CD4-positive, alpha-beta T cell treated with Interleukin-2 at 100 ng/mL for 4 hours (primary cell): Measurements from ENCODE around the gene AMBRA1.

Source experiments
- DNase-seq: peaks from one replicate; pipeline ENCODE4 v3.0.0-alpha.2; 2020; ENCODE audit warnings: low spot score

AMBRA1 gene

GRCh38 chr11:46438211-46438610 lies 155.6 kb downstream of the AMBRA1 start:
- no peak for DNase-seq

- DNase-seq, result no peak
Measured at GRCh38 chr11:46437122-46437689, 156.6 kb downstream of the AMBRA1 start.

DNA sequence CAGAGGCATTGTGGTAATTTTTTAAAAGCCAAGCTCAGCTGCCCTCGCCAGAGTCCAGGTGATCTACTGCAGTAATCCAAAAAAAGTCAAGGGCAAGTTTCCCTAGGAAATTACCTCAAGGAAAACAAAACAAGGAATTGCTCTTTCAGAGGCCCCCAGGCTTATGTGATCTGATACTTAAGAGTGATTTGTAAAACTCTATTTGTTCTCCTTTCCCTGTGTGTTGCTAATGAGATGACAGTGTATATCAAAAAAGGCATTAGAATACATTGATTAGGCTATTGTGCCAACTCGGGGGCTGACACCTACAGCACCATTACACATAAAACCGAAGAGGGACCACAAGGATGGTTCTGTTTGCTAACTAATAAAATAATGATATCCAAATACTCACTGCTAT lies 157.7 kb downstream of the AMBRA1 start:
- DNase-seq, result no peak

DNA sequence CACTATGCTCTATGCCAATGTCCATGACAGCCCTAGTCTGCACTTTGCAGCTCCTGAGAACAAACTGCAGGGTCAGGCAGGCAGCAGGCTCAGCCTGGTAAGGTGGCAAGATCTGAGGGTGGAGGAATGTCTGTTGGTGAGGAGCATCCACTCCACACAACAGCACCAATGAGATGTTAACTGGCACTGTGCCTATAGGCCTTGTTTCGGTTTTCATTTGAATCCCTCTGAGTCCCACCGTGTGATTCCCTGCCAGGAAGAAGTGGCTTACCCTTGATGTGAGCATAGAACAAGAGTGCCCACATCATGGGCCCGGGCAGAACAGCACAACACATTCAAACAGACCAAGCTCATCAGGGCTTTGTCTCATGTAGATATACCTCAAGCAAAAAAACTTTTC lies 158.1 kb downstream of the AMBRA1 start:
- no peak for DNase-seq

DNA sequence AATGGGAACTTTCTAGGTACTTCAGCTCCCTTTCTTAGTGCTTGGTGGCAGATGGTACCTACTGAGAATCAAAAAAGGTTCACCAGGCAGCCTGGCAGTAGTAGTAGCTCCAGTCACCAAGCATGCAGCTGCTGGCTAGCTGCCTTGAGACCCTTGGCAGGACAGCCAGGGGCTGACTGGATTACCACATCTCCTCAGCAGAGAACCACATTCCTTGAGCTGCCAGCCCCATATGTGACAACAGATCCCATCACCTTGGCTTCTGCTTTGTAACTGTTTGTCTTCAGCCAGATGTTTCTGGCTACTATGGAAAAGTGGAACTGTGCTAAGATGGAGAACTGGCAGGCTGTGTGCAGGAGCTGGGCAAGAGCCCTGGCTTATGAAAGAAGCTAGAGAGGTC lies 162.6 kb downstream of the AMBRA1 start:
- no peak for DNase-seq

- no peak for DNase-seq
Measured at GRCh38 chr11:46429717-46430116, 164.1 kb downstream of the AMBRA1 start.

- DNase-seq, result no peak
Measured at GRCh38 chr11:46427364-46427763, 166.5 kb downstream of the AMBRA1 start.

- DNase-seq, result no peak
Measured at GRCh38 chr11:46426233-46426991, 167.4 kb downstream of the AMBRA1 start.

- no peak for DNase-seq
Measured at GRCh38 chr11:46422588-46422987, 171.2 kb downstream of the AMBRA1 start.

- DNase-seq, result no peak
Measured at GRCh38 chr11:46421257-46421880, 172.5 kb downstream of the AMBRA1 start.

DNA sequence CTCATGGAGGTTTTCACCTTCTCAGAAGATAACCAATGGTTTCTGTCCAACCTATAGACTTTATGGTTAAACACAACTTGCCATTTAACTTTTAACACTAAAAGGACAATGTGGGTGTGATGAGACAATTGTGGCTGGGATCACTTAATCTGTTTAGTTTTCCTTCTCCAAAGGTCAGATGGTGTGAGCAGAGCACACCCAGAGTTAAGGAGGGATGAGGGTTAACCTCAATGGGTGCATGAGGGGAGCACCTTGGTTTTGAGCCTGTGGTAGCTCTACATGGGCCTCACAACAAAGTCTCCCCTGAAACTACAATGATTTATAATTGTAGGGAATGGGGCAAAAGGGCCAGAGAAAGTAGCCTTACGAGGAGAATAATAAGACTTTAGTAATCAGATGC lies 173.3 kb downstream of the AMBRA1 start:
- DNase-seq, result no peak

GRCh38 chr11:46418751-46419150 lies 175.1 kb downstream of the AMBRA1 start:
- no peak for DNase-seq

GRCh38 chr11:46417711-46418110 lies 176.1 kb downstream of the AMBRA1 start:
- no peak for DNase-seq

DNA sequence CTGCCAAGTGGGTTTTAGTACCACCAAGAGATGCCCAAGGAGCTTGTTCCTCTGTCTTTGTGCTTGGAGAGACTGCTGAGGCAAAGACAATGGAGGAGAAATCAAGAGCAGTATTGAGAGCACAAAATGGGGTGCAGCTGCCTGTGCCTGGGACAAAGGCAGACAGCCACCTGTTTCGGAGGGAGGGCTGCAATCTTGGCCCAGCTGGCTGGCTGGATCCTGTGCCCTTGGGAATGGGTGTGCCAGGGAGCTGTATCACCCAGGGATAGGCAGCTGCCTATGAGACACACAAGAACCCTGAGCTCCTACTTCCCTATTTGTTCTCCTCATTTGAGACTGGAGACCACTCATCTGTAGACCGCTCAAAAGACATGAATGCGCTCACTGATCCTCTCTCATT lies 178.9 kb downstream of the AMBRA1 start:
- no peak for DNase-seq

DNA sequence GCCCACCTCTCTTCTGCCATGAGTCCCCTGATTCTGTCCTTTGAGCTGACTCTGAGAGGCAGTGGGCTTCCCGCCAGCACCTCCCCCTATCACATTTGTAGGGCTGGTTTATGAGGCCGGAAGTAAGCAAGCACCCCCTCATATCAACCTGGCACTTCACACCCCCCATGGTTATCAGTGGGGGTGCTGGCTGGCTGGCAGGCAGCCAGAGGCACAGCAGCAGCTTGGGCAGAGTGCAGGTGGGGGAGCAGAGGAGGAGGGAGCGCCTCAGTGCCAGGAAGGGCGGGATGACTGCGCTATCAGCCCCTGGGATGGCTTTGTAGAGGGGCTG lies 179.4 kb downstream of the AMBRA1 start:
- no peak for DNase-seq

GRCh38 chr11:46413760-46414465 lies 179.9 kb downstream of the AMBRA1 start:
- no peak for DNase-seq

GRCh38 chr11:46410021-46410420 lies 183.8 kb downstream of the AMBRA1 start:
- no peak for DNase-seq

DNA sequence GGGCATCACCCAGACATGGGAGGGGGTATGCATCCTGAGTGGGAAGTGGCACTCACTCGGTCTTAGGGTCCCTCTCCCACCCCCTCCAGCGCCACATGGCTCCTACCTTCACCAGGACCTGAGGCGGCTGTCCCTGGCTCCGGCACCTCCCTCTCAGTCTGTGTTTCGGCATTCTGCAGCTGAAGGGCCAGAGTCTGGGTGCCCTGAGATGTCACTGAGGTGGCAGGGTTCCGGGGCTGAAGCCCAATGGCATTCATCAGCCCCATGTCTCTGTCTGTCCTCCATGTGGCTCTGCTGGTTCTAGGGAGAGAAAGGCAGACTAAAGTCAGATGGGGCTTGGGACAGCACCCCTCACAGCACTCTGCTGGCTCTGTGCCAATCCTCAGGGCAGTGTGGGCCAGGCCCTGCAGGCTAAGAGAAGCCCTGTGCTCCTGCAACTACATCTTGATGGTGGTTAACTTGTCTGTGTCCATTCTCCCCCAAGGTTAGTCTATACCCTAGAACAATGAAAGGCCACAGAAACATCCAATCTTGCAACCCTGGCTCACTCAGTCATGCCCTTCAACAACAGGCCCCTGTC lies 185.3 kb downstream of the AMBRA1 start:
- DNase-seq, result no peak

GRCh38 chr11:46407635-46408034 lies 186.2 kb downstream of the AMBRA1 start:
- DNase-seq, result no peak

GRCh38 chr11:46404476-46405017 lies 189.3 kb downstream of the AMBRA1 start:
- no peak for DNase-seq

DNA sequence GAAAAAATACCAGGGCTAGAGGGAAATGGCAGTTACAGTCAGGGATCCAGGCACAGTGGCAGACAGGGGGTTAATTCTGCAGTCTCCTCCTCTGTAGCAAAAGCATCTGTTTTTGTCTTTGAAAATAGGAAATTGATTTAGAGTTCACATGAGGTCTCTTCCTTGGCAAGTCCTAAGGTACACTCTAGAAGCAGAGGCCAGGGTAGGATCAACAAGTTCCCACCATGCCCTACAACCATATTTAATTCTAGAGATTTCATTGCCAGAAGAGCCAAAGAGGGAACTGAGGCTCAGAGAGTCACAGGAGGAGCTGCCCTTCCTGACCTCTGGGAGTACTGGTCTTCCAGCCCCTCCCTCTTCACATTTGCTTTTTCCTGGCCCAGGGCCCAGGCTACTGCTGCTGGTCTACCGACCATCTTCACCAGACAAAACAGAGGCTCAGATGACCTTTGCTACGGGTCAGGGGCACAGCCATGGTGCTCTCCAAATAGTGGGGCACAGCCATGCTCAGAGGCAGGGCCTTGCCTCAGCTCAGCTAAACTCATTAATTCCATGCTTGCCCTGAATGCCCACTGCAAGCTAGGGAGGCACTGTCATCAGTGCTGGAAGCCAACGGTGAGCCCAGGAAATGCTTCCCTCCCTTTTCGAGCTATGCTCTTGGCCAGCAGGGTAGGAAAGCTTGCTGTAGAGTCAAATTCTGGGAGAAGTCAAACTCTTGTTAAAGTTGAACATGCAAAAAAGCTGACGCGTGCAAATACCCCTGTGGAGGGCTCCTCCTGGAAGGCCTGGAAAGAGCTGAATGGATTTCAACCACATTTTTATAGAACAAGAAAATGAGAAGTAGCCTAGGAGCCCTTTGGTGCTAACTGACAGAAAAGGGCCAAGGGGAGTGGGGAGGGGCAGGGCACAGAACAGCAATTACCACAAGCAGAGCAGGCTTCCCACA lies 190.6 kb downstream of the AMBRA1 start:
- no peak for DNase-seq
